Measurements from ENCODE around the gene TDRD12.
"Not testable (repeated sequence)": the region's sequence is repeated elsewhere in the genome, so short reads cannot be mapped to it uniquely, and the experiment has no call there.

DNA sequence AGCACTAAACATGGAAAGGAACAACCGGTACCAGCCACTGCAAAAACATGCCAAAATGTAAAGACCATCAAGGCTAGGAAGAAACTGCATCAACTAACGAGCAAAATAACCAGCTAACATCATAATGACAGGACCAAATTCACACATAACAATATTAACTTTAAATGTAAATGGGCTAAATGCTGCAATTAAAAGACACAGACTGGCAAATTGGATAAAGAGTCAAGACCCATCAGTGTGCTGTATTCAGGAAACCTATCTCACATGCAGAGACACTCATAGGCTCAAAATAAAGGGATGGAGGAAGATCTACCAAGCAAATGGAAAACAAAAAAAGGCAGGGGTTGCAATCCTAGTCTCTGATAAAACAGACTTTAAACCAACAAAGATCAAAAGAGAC is 128.5 kb downstream of the TDRD12 start:
- TF ChIP-seq, protein P1, sequence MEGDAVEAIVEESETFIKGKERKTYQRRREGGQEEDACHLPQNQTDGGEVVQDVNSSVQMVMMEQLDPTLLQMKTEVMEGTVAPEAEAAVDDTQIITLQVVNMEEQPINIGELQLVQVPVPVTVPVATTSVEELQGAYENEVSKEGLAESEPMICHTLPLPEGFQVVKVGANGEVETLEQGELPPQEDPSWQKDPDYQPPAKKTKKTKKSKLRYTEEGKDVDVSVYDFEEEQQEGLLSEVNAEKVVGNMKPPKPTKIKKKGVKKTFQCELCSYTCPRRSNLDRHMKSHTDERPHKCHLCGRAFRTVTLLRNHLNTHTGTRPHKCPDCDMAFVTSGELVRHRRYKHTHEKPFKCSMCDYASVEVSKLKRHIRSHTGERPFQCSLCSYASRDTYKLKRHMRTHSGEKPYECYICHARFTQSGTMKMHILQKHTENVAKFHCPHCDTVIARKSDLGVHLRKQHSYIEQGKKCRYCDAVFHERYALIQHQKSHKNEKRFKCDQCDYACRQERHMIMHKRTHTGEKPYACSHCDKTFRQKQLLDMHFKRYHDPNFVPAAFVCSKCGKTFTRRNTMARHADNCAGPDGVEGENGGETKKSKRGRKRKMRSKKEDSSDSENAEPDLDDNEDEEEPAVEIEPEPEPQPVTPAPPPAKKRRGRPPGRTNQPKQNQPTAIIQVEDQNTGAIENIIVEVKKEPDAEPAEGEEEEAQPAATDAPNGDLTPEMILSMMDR (conservative IDR thresholded peaks at IDR 0.05 in 1 of 2, IDR thresholded peaks at IDR 0.05 in 1 of 2; ENCODE audit: low read depth in 1 of 2, low read length in 2 of 2) = not testable (repeated sequence)
- TF ChIP-seq EZH2 (IDR thresholded peaks at IDR 0.05; ENCODE audit: low read length, missing control alignments) = not testable (repeated sequence)

Measured in fibroblast of lung (primary cell).